CD8-positive, alpha-beta memory T cell (primary cell): Measurements from ENCODE around the gene DICER1. TPM values are rescaled to one million over a fixed set of nuclear protein-coding genes. Genes with fewer than 3 reads are reported as not detected.
A peak's percentile ranks its signal among the peaks of the same experiment; 100 is the strongest.

Experiments
- CTCF ChIA-PET: fragments of 350-600 bp; sonication (Branson Sonifier 250); formaldehyde crosslinking; loops from one replicate; lab custom pipeline; 2021; ENCODE audit warnings: antibody characterized with exemption; lab: Charles Lee
- POLR2A ChIA-PET: fragments of 350-600 bp; sonication (Branson Sonifier 250); formaldehyde crosslinking; loops from one replicate; lab custom pipeline; 2021; ENCODE audit warnings: antibody characterized with exemption; lab: Charles Lee
- DNase-seq, 5 donors: peaks; one replicate each; pipeline versions ENCODE4 v3.0.0 to v3.0.0-alpha.2; 2020 to 2022; ENCODE audit warnings: mixed read lengths in 1 of 5
- H3K27ac ChIP-seq: one replicate; pipeline ENCODE4 v1.7.0; 2013; ENCODE audit warnings: low read depth, mild to moderate bottlenecking, low read length, moderate library complexity
- H3K27me3 ChIP-seq: 2 replicates; pipeline ENCODE4 v1.7.0; 2013; ENCODE audit warnings: low read length, mild to moderate bottlenecking; ENCODE audit not compliant: insufficient read depth, poor library complexity, severe bottlenecking
- H3K36me3 ChIP-seq: 2 replicates; pipeline ENCODE4 v1.7.0; 2013; ENCODE audit warnings: mild to moderate bottlenecking, low read length, moderate library complexity; ENCODE audit not compliant: insufficient read depth
- H3K4me1 ChIP-seq: 2 replicates; pipeline ENCODE4 v1.7.0; 2013; ENCODE audit warnings: mild to moderate bottlenecking, low read length, moderate library complexity; ENCODE audit not compliant: insufficient read depth
- H3K4me3 ChIP-seq: 2 replicates; pipeline ENCODE4 v1.7.0; 2013; ENCODE audit warnings: mild to moderate bottlenecking, low read length
- H3K9me3 ChIP-seq: 2 replicates; pipeline ENCODE4 v1.7.0; 2013; ENCODE audit warnings: mild to moderate bottlenecking, low read length
- H3K27ac Mint-ChIP-seq, 8 donors: one replicate each; pipeline ENCODE4 v1.8.0; 2020 to 2021; ENCODE audit warnings: mixed read lengths in 8 of 8, mild to moderate bottlenecking in 6 of 8, inconsistent platforms in 3 of 8, moderate library complexity in 3 of 8
- H3K27me3 Mint-ChIP-seq, 2 donors: one replicate each; pipeline ENCODE4 v1.8.0; 2020 to 2021; ENCODE audit warnings: mixed read lengths in 2 of 2, mild to moderate bottlenecking in 1 of 2, moderate library complexity in 1 of 2
- H3K36me3 Mint-ChIP-seq, 3 donors: one replicate each; pipeline ENCODE4 v1.8.0; 2020 to 2021; ENCODE audit warnings: mixed read lengths in 3 of 3, inconsistent platforms in 1 of 3, mild to moderate bottlenecking in 1 of 3
- H3K4me1 Mint-ChIP-seq, 3 donors: one replicate each; pipeline ENCODE4 v1.8.0; 2020 to 2021; ENCODE audit warnings: mixed read lengths in 3 of 3, inconsistent platforms in 1 of 3, mild to moderate bottlenecking in 1 of 3
- H3K4me3 Mint-ChIP-seq, 7 donors: one replicate each; pipeline ENCODE4 v1.8.0; 2020 to 2021; ENCODE audit warnings: mixed read lengths in 7 of 7, mild to moderate bottlenecking in 6 of 7, moderate library complexity in 4 of 7, inconsistent platforms in 2 of 7
- H3K9me3 Mint-ChIP-seq, 5 donors: one replicate each; pipeline ENCODE4 v1.8.0; 2020 to 2022; ENCODE audit warnings: mixed read lengths in 5 of 5, mild to moderate bottlenecking in 3 of 5, moderate library complexity in 2 of 5, inconsistent platforms in 1 of 5
- polyA plus RNA-seq: library from polyadenylated mRNA; unstranded; fragments of 300-500 nt; fragmentation: Illumina TruSeq; gene quantifications from one replicate; pipeline ENCODE4 v1.2.3, GENCODE V29; 2021
- total RNA-seq, 2 experiments: library from RNA; stranded (reverse); gene quantifications; one replicate each; pipeline ENCODE4 v1.2.3, GENCODE V29; 2021

The DICER1 gene
- total and polyA plus RNA-seq, 3 experiments from 2014 or later, result 15.0 to 62.0 (median 57.9) TPM

DNA sequence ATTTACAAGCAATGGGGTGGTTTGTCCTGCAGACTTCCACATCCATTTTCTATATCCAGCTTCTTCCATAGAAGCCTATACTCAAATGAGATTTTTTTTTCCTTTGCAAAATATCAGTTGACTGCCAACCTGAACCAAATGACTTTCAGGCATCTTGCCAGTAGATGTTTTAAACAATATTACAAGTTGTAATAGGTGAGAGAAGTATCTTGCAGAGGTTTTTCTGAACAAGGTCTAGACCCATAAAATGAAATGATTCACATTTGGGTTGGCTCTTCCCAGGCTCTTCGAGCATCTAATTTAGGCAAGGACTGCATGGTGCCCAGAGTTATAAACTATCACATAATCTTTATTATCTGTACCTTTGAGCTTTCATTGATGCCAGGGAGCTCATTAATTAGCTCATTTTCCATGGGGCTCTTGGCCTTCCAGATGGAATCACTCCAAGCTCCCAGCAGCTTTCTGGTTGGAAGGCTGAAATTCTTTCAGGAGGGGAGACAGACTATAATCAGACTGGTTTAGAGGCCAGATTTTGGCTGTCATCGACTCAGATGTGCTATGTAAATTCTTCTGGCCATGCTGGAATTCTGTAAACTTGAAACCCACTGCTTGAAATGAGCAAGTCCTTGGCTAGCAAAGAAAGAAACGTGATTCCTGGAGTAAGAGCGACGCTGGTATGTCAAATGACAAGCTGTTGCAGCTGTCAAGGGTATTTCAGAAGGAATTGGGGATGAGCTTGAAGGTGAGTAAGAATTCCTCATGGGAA lies 32.2 kb upstream of the DICER1 start:
- Mint-ChIP-seq H3K4me3 (no peak overlapping the region), H3K36me3 (peaks cover 0 to 1% (median 0%) of the 10 kb centered on the region in 3 donors), H3K9me3 (no peaks in the 10 kb centered on the region), H3K4me1 (no peaks in the 10 kb centered on the region), H3K27ac (no peak overlapping the region), H3K27me3 (peaks cover 17 to 45% of the 10 kb centered on the region in 2 donors)
- Histone ChIP-seq H3K27me3 (peaks cover 7% of the 10 kb centered on the region), H3K36me3 (no peaks in the 10 kb centered on the region), H3K9me3 (no peaks in the 10 kb centered on the region), H3K4me3 (no peak overlapping the region), H3K4me1 (no peaks in the 10 kb centered on the region), H3K27ac (no peak overlapping the region)
- CTCF ChIA-PET, result no interaction called here
- POLR2A ChIA-PET, result no interaction called here
- no peak for DNase-seq

DNA sequence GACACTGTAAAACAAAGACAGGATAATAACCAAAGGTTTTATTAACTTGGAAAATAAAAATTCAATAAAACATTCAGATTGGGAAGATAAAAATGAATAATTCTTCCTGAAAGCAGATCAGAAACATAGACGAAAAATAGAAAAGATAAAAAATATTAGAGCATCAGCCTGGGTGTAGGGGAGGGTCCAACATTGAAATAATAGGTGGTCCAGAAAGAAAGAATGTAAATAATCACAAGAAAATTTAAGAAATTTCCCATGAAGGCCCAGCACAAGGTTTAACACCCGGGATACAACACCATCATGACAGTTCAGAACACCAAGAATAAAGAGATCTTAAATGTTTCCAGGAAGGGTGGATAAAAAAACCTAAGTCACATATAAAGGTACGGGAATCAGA lies 31.1 kb upstream of the DICER1 start:
- DNase-seq, result no peak
- H3K27ac Mint-ChIP-seq, result no peak overlapping the region
- Histone ChIP-seq H3K27me3 (peaks cover 7% of the 10 kb centered on the region), H3K9me3 (no peaks in the 10 kb centered on the region), H3K36me3 (no peaks in the 10 kb centered on the region), H3K4me1 (no peaks in the 10 kb centered on the region), H3K27ac (no peak overlapping the region), H3K4me3 (no peak overlapping the region)
- H3K4me1 Mint-ChIP-seq, result no peaks in the 10 kb centered on the region
- POLR2A ChIA-PET, result no interaction called here
- CTCF ChIA-PET, result no interaction called here
- peaks cover 17 to 53% of the 10 kb centered on the region in 2 donors for H3K27me3 Mint-ChIP-seq
- H3K36me3 Mint-ChIP-seq, result peaks cover 0 to 1% (median 0%) of the 10 kb centered on the region in 3 donors
- no peak overlapping the region for H3K4me3 Mint-ChIP-seq
- H3K9me3 Mint-ChIP-seq, result no peaks in the 10 kb centered on the region

DNA sequence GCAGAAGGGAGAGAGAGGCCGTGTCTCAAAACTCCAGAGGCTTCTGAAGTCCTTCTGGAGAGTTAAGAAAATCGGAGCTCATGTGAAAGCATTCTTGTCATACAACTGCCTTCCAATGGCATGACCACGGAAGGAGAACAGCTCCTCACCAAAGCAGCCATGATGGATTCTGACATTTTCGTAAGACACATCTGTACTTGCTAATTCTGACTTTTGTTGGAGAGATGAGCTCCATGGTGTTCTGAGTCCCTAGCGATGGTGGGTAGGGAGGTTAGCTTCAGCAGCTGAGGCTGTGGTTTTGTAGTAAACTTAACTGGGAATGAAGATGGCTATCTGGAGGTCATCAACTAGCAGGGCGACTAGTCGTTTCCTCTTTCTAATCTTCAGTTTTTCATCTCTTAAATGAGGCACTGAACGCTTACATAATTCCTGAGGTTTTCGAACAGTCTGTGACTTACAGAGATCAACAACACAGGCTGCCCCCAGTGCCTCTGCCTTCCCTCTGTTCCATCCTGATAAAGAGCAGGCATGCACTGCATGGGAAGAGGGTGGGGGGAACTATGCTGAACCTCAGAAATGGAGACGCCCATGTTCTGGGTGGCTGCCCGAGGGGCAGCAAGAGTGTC lies 28.6 kb upstream of the DICER1 start:
- no peak for DNase-seq
- peaks cover 17 to 53% of the 10 kb centered on the region in 2 donors for H3K27me3 Mint-ChIP-seq
- no peaks in the 10 kb centered on the region for H3K9me3 Mint-ChIP-seq
- H3K4me3 Mint-ChIP-seq, result no peak overlapping the region
- no peaks in the 10 kb centered on the region for H3K9me3 ChIP-seq
- CTCF ChIA-PET, result no interaction called here
- peaks cover 7% of the 10 kb centered on the region for H3K27me3 ChIP-seq
- peaks cover 1 to 5% (median 2%) of the 10 kb centered on the region in 3 donors for H3K36me3 Mint-ChIP-seq
- H3K4me1 ChIP-seq, result no peaks in the 10 kb centered on the region
- no peaks in the 10 kb centered on the region for H3K36me3 ChIP-seq
- no peak overlapping the region for H3K27ac ChIP-seq
- no peaks in the 10 kb centered on the region for H3K4me1 Mint-ChIP-seq
- POLR2A ChIA-PET, result no interaction called here
- peak overlapping the region in 1 of 8 donors; percentile 40 for H3K27ac Mint-ChIP-seq
- H3K4me3 ChIP-seq, result no peak overlapping the region

DNA sequence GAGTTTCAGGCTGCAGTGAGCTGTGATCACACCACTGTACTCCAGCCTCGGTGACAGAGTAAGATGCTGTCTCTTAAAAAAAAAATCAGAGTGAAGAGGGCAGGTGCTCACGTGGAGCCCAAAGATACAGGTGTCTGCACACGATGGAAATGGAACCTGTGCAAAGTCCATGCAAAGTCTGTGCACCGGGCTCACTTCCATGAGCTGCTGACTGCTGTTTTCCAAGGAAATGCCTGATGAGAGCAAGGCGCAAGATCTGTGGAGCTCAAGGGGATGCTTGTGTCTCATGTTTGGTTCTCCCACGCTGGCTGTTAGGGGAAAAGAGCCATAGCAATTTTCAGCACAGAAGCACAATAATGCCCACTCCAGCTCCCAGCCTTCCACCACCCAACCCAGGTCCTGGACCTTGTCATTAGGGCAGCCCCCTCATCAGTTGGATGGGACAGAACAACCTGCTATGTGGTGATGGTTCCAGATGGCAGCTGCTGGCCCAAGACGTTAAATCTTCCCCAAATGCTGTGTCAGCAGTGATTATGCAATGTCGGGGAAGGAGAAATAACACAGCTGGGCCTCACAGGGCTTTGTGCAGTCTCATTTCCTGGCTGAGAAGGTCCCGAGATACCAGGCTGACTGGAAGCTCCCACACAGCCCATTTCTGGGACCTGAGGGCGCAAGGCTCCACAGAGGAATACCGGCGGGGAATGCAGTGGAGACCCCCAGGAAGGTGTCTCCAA lies 27.9 kb upstream of the DICER1 start:
- Mint-ChIP-seq H3K4me3 (no peak overlapping the region), H3K27me3 (peaks cover 17 to 53% of the 10 kb centered on the region in 2 donors), H3K4me1 (no peaks in the 10 kb centered on the region), H3K36me3 (peaks cover 1 to 9% (median 5%) of the 10 kb centered on the region in 3 donors), H3K9me3 (no peaks in the 10 kb centered on the region), H3K27ac (peak overlapping the region in 1 of 8 donors; percentile 40)
- POLR2A ChIA-PET, result no interaction called here
- H3K9me3 ChIP-seq, result no peaks in the 10 kb centered on the region
- H3K27me3 ChIP-seq, result peaks cover 7% of the 10 kb centered on the region
- H3K4me1 ChIP-seq, result no peaks in the 10 kb centered on the region
- no peak for DNase-seq
- no peak overlapping the region for H3K27ac ChIP-seq
- no peaks in the 10 kb centered on the region for H3K36me3 ChIP-seq
- CTCF ChIA-PET, result no interaction called here
- no peak overlapping the region for H3K4me3 ChIP-seq

DNA sequence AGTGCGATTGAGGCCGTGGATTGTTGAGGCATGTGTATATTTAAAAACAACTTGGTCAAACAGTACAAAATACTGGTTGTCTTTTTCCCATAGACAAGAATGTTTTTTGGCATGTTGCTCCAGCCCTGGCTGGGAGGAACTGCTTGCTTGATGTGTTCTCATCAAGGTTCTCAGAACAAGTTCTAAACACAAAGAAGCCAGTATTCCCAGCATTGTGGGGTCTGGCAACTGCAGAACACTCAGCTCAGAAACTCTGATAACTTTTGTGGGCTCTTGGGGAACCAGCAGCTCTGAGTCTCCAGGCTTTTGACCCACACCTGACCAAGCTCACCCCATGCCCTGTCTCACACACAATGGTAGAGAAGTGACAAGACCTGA lies 27.1 kb upstream of the DICER1 start:
- Histone ChIP-seq H3K27ac (no peak overlapping the region), H3K36me3 (no peaks in the 10 kb centered on the region), H3K4me3 (no peak overlapping the region), H3K9me3 (no peaks in the 10 kb centered on the region), H3K4me1 (no peaks in the 10 kb centered on the region), H3K27me3 (peaks cover 7% of the 10 kb centered on the region)
- ChIA-PET POLR2A (no interaction called here), CTCF (no interaction called here)
- no peaks in the 10 kb centered on the region for H3K9me3 Mint-ChIP-seq
- H3K36me3 Mint-ChIP-seq, result peaks cover 0 to 9% (median 7%) of the 10 kb centered on the region in 3 donors
- no peaks in the 10 kb centered on the region for H3K4me1 Mint-ChIP-seq
- H3K27ac Mint-ChIP-seq, result no peak overlapping the region
- H3K4me3 Mint-ChIP-seq, result no peak overlapping the region
- no peak for DNase-seq
- H3K27me3 Mint-ChIP-seq, result peaks cover 17 to 48% of the 10 kb centered on the region in 2 donors

DNA sequence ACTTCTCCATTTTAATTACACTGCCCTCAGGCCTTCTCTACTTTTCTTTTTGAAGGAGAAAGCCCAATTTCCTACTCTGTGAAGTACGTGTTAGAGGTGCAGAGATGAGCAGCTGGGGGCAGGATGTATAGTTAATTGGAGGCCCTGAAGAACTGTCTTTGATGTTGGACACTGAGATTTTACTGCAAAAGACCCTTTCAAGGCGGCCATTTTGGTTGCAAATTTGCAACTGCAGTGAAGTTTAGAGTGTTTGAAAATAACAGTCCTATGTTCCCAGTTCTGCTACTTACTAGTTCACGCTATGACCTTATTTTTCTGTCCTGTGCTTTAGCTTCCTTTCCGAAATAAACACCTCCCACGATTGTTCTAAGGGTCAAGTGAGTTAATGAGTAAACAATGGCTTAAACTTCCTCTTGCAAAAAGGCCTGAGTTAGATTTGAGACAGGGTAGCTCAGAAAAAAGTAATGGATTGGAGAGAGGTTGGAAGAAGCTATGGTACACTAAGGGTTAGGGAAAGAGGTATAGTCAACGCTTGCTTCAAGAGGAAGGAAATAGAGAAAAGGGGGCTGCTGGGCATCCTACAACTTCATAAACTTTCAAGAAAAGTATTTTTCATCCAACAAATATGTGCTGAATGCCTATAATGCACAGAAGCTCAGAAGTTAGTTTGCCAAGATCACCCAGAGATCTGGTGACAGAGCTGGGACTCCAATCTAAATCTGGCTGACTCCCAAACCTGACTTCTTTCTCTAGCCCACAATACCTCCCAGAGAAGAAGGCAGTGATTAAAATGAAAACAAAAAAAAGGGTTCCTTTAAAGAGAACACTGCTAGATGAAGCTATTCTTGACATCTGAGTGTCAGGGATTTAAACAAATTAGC lies 26.4 kb upstream of the DICER1 start:
- H3K4me1 Mint-ChIP-seq, result no peaks in the 10 kb centered on the region
- peaks cover 17 to 46% of the 10 kb centered on the region in 2 donors for H3K27me3 Mint-ChIP-seq
- no peak overlapping the region for H3K27ac Mint-ChIP-seq
- H3K9me3 ChIP-seq, result no peaks in the 10 kb centered on the region
- H3K27ac ChIP-seq, result no peak overlapping the region
- H3K4me1 ChIP-seq, result no peaks in the 10 kb centered on the region
- no peak for DNase-seq
- H3K36me3 Mint-ChIP-seq, result peaks cover 0 to 11% (median 9%) of the 10 kb centered on the region in 3 donors
- ChIA-PET CTCF (no interaction called here), POLR2A (no interaction called here)
- H3K4me3 ChIP-seq, result no peak overlapping the region
- H3K9me3 Mint-ChIP-seq, result no peaks in the 10 kb centered on the region
- peaks cover 7% of the 10 kb centered on the region for H3K27me3 ChIP-seq
- H3K36me3 ChIP-seq, result no peaks in the 10 kb centered on the region
- no peak overlapping the region for H3K4me3 Mint-ChIP-seq

DNA sequence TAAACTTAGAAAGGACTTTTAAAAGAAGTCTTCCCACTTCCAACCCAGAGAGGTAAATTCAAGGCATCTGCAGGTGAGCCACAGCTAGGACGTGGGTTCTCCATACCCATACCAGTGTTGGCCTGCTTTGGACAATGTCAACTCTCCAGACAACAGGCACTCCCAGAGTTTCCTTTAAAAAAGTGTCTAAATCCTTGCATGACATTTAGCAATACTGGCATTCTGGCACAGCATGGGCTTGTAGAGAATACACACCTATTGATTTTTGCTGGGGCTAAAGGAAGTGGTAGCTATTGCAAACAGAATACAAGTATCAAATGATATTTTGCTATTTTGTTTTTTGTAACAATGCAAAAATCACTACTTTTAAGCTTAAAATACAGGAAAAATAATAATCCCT lies 25.8 kb upstream of the DICER1 start:
- no peak overlapping the region for H3K27ac ChIP-seq
- no peak for DNase-seq
- no peak overlapping the region for H3K4me3 Mint-ChIP-seq
- H3K9me3 Mint-ChIP-seq, result no peaks in the 10 kb centered on the region
- peaks cover 0 to 18% (median 9%) of the 10 kb centered on the region in 3 donors for H3K36me3 Mint-ChIP-seq
- no peaks in the 10 kb centered on the region for H3K9me3 ChIP-seq
- H3K27ac Mint-ChIP-seq, result no peak overlapping the region
- H3K4me3 ChIP-seq, result no peak overlapping the region
- H3K4me1 Mint-ChIP-seq, result no peaks in the 10 kb centered on the region
- peaks cover 7% of the 10 kb centered on the region for H3K27me3 ChIP-seq
- peaks cover 13 to 43% of the 10 kb centered on the region in 2 donors for H3K27me3 Mint-ChIP-seq
- ChIA-PET POLR2A (no interaction called here), CTCF (no interaction called here)
- no peaks in the 10 kb centered on the region for H3K36me3 ChIP-seq
- H3K4me1 ChIP-seq, result no peaks in the 10 kb centered on the region
